ENCODE data around the gene ADAMTS19. TPM values are rescaled to one million over a fixed set of nuclear protein-coding genes. Genes with fewer than 3 reads are reported as not detected.

The ADAMTS19 gene
- total and polyA plus RNA-seq, 8 donors: 0.12 to 1.7 (median 0.35) TPM

DNA sequence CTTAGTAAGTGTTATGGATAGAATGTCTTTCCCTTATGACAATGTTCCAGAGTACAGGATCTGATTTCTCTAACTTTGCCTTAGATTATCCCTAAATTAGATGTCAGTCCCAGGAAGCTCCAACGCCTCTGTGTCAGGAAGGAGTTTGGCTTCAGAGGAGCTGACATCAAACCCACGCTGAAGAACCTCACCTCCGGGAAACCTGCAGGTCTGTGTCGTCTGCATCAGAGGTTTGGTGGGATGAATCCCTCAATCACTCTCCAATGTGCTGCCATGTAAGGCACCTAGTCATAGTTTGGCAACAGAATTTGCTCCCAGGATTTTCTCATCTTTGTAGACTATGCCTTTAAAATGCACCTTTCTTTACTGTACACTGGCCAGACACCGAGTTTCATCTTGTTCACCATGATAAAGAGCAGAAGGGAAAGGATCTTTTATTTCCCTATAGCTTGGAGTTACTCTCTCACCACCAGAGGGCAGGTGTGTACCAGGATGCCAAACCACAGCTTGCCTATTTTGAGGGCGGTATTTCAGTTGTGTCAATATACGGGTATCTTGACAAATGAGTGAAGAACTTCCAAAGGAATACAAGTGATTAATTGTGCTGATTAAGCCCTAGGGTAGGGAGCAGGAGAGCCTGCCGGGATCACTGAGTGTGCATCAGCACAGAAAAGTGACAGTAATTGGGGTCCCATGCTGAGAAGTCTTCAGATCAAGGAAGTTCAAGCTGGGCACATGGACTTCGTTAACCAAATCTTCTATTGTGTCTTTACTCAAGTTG is 311.1 kb downstream of the ADAMTS19 start:
- peak; percentile 88 for ATAC-seq
- Histone ChIP-seq H3K27ac (no peak overlapping the region), H3K4me3 (no peak overlapping the region), H3K4me1 (no peaks in the 10 kb centered on the region), H3K36me3 (no peaks in the 10 kb centered on the region), H3K27me3 (no peaks in the 10 kb centered on the region), H3K9me3 (no peaks in the 10 kb centered on the region)
- peak in 2 of 4 donors; percentile 42 to 61 for DNase-seq
- intact Hi-C loops (cut with DNase I): loop anchor here in 1 of 2 donors (10.0 kb wide), 1 partner anchor 74 kb away; no protein-coding TSS in a partner anchor
- TF ChIP-seq, protein P1, sequence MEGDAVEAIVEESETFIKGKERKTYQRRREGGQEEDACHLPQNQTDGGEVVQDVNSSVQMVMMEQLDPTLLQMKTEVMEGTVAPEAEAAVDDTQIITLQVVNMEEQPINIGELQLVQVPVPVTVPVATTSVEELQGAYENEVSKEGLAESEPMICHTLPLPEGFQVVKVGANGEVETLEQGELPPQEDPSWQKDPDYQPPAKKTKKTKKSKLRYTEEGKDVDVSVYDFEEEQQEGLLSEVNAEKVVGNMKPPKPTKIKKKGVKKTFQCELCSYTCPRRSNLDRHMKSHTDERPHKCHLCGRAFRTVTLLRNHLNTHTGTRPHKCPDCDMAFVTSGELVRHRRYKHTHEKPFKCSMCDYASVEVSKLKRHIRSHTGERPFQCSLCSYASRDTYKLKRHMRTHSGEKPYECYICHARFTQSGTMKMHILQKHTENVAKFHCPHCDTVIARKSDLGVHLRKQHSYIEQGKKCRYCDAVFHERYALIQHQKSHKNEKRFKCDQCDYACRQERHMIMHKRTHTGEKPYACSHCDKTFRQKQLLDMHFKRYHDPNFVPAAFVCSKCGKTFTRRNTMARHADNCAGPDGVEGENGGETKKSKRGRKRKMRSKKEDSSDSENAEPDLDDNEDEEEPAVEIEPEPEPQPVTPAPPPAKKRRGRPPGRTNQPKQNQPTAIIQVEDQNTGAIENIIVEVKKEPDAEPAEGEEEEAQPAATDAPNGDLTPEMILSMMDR (IDR thresholded peaks at IDR 0.05): peak; percentile 67 to 68

DNA sequence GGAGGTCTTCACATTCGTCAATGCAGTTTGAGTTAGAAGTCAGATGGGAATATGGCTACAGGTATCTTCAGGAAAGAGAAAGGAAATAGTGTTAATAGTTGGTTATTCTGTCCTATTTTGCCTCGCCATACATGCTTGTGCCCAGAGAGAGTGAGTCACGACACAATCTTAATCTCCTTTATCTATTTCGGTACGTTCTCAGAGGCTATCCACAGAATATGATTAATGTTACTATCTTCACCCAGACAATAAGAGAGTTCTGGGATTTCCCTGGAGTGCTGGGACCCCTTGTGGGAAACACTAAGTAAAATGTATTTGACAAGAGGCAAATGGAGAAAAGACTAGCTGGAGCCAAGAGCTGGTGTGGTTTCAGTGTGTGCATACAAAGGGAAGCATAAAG is 313.3 kb downstream of the ADAMTS19 start:
- Histone ChIP-seq H3K4me1 (no peaks in the 10 kb centered on the region), H3K9me3 (no peaks in the 10 kb centered on the region), H3K36me3 (no peaks in the 10 kb centered on the region), H3K27me3 (no peaks in the 10 kb centered on the region), H3K27ac (no peak overlapping the region), H3K4me3 (no peak overlapping the region)
- TF ChIP-seq, protein P1 (IDR thresholded peaks at IDR 0.05): no peak
- no peak for ATAC-seq
- no peak for DNase-seq
- intact Hi-C loops (cut with DNase I): loop anchor here in 1 of 2 donors (10.0 kb wide), 1 partner anchor 71 kb away; no protein-coding TSS in a partner anchor

GRCh38 chr5:129781594-129781993 is 321.5 kb downstream of the ADAMTS19 start:
- H3K36me3 ChIP-seq: no peaks in the 10 kb centered on the region
- intact Hi-C loops (cut with DNase I): no loop called here
- peaks cover 0 to 2% of the 10 kb centered on the region in 2 donors for H3K9me3 ChIP-seq
- no peaks in the 10 kb centered on the region for H3K4me1 ChIP-seq
- no peaks in the 10 kb centered on the region for H3K27me3 ChIP-seq
- no peak overlapping the region for H3K4me3 ChIP-seq
- no peak overlapping the region for H3K27ac ChIP-seq
- TF ChIP-seq, protein P1 (IDR thresholded peaks at IDR 0.05): no peak
- DNase-seq: no peak
- ATAC-seq: no peak
